A673 (cell line): Measurements from ENCODE around the gene JCAD. TPM values are rescaled to one million over a fixed set of nuclear protein-coding genes. Genes with fewer than 3 reads are reported as not detected.

Experiments used
- BruUV-seq: library from RNA; stranded (reverse); fragments of 400-500 nt; replicated peaks from 2 replicates; lab custom pipeline; 2021; lab: Mats Ljungman, UMichigan
- CTCF ChIA-PET: fragments of 300-600 bp; sonication (Branson Sonifier 250); formaldehyde crosslinking; loops from one replicate; lab custom pipeline; 2022; ENCODE audit warnings: antibody characterized with exemption; lab: Charles Lee
- POLR2A ChIA-PET: fragments of 300-600 bp; sonication (Branson Sonifier 250); formaldehyde crosslinking; loops from one replicate; lab custom pipeline; 2022; ENCODE audit warnings: antibody characterized with exemption; ENCODE audit not compliant: low non-redundant PET; lab: Charles Lee
- DNase-seq: peaks from one replicate; pipeline ENCODE4 v3.0.0-alpha.2; 2015; ENCODE audit warnings: low spot score
- H3K27ac ChIP-seq: fragments of 200-600 bp; sonication (generic); 2 replicates; pipeline ENCODE4 v1.5.1; 2016; ENCODE audit warnings: mixed run types, low read depth, mild to moderate bottlenecking, mixed read lengths, antibody characterized with exemption, low read length; ENCODE audit not compliant: poor library complexity, severe bottlenecking
- H3K27me3 ChIP-seq: fragments of 200-600 bp; sonication (generic); replicated peaks from 2 replicates; pipeline ENCODE4 v1.6.1; 2017; ENCODE audit warnings: mixed run types, low read depth, mild to moderate bottlenecking, mixed read lengths, antibody characterized with exemption, low read length; ENCODE audit not compliant: insufficient read depth, poor library complexity
- H3K36me3 ChIP-seq: fragments of 200-600 bp; sonication (generic); 2 replicates; pipeline ENCODE4 v1.6.1; 2016; ENCODE audit warnings: mixed run types, mild to moderate bottlenecking, mixed read lengths, antibody characterized with exemption, low read length; ENCODE audit not compliant: insufficient read depth, poor library complexity, severe bottlenecking
- H3K4me1 ChIP-seq: fragments of 200-600 bp; sonication (generic); 2 replicates; pipeline ENCODE4 v1.6.1; 2017; ENCODE audit warnings: mixed run types, mild to moderate bottlenecking, mixed read lengths, antibody characterized with exemption, low read length; ENCODE audit not compliant: insufficient read depth, poor library complexity, severe bottlenecking
- H3K4me3 ChIP-seq: fragments of 200-600 bp; sonication (generic); 2 replicates; pipeline ENCODE4 v1.5.1; 2016; ENCODE audit warnings: low read depth, mixed run types, mild to moderate bottlenecking, mixed read lengths, low read length; ENCODE audit not compliant: poor library complexity, severe bottlenecking
- H3K9me3 ChIP-seq: fragments of 200-600 bp; sonication (generic); 2 replicates; pipeline ENCODE4 v1.6.1; 2016; ENCODE audit warnings: mixed run types, low read depth, mild to moderate bottlenecking, mixed read lengths, antibody characterized with exemption, low read length; ENCODE audit not compliant: poor library complexity, severe bottlenecking
- CTCF ChIP-seq: fragments of 300-800, 200-600 bp; sonication (generic); conservative IDR thresholded peaks from 2 replicates; pipeline ENCODE4 v1.5.1; 2017; ENCODE audit warnings: low read depth, mild to moderate bottlenecking, antibody characterized with exemption, low read length, moderate library complexity, mixed read lengths
- EZH2 ChIP-seq: fragments of 200-600 bp; sonication (generic); IDR thresholded peaks from 2 replicates; pipeline ENCODE4 v1.6.1; 2017; ENCODE audit warnings: borderline replicate concordance, low read depth, mild to moderate bottlenecking, mixed read lengths, antibody characterized with exemption, low read length; ENCODE audit not compliant: poor library complexity, severe bottlenecking
- intact Hi-C: fragments of 100-400 bp; cut with micrococcal nuclease; formaldehyde crosslinking; loops from one replicate; pipeline ENCODE4 v1.10.0; 2022; ENCODE audit not compliant: unreplicated experiment
- total RNA-seq: library from RNA; stranded (reverse); gene quantifications from 2 replicates; pipeline ENCODE4 v1.2.3, GENCODE V29; 2021

JCAD gene
- total RNA-seq, 1 experiment from 2014 or later, result 65.8 TPM

GRCh38 chr10:30051220-30051619, 8.2 kb downstream of the JCAD start:
- H3K27me3 ChIP-seq, result no peaks in the 10 kb centered on the region
- intact Hi-C loops, result no loop called here
- H3K36me3 ChIP-seq, result peaks cover 27% of the 10 kb centered on the region
- DNase-seq, result no peak
- CTCF ChIA-PET, result interaction anchor here (0.7 kb wide), 1 partner anchor 12 kb away, joined by 3 read pairs; no protein-coding TSS in a partner anchor
- no TSS peak for BruUV-seq
- POLR2A ChIA-PET, result no interaction called here
- no peaks in the 10 kb centered on the region for H3K9me3 ChIP-seq
- no peak overlapping the region for H3K4me3 ChIP-seq
- TF ChIP-seq EZH2 (no peak), CTCF (no peak)
- H3K27ac ChIP-seq, result no peak overlapping the region
- H3K4me1 ChIP-seq, result peaks cover 51% of the 10 kb centered on the region

- H3K27ac ChIP-seq, result no peak overlapping the region
- no peaks in the 10 kb centered on the region for H3K9me3 ChIP-seq
- DNase-seq, result no peak
- no TSS peak for BruUV-seq
- TF ChIP-seq CTCF, result no peak
- TF ChIP-seq EZH2, result no peak
- intact Hi-C loops, result no loop called here
- H3K36me3 ChIP-seq, result peaks cover 35% of the 10 kb centered on the region
- POLR2A ChIA-PET, result no interaction called here
- CTCF ChIA-PET, result no interaction called here
- H3K4me3 ChIP-seq, result no peak overlapping the region
- no peaks in the 10 kb centered on the region for H3K27me3 ChIP-seq
- H3K4me1 ChIP-seq, result peaks cover 45% of the 10 kb centered on the region
These were observed 9.0 kb downstream of the JCAD start for GRCh38 chr10:30050411-30050810.

- Histone ChIP-seq H3K9me3 (no peaks in the 10 kb centered on the region), H3K4me3 (no peak overlapping the region), H3K27me3 (no peaks in the 10 kb centered on the region), H3K27ac (no peak overlapping the region), H3K4me1 (peaks cover 40% of the 10 kb centered on the region), H3K36me3 (peaks cover 48% of the 10 kb centered on the region)
- CTCF ChIA-PET, result no interaction called here
- TF ChIP-seq CTCF (no peak), EZH2 (no peak)
- POLR2A ChIA-PET, result no interaction called here
- DNase-seq, result no peak
- BruUV-seq, result no TSS peak
- intact Hi-C loops, result no loop called here
These were observed 10.4 kb downstream of the JCAD start for GRCh38 chr10:30048768-30049517.
